ENCODE measurements around the gene PDE4B. TPM values are rescaled to one million over a fixed set of nuclear protein-coding genes. Genes with fewer than 3 reads are reported as not detected.

Gene PDE4B
- total and polyA plus RNA-seq, 2 of the 13 experiments (the other 11 are each of a cell fraction or from before 2014, with no cell fraction given): not detected

DNA sequence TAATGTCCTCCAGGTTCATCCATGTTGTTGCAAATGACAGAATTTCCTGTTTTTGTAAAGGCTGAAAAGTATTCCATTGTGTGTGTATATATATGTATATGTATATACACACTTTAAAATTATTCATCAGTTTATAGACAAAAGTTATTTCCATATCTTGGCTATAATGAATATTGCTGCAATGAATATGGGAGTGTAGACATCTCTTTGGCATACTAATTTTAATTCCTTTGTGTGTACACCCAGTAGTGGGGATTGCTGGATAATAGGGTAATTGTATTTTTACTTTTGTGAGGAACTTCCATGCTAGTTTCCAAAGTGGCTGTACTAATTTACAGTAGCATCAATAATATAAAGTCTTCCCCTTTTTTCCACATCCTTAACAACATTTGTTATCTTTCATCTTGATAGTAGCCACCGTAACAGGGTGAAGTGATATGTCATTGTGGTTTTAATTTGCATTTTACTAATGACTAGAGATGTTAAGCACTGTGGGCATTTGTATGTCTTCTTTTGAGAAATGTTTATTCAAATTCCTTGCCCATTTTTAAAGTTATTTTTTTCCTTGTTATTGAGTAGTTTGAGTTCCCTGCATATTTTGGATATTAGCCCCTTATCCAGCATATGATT lies 243.0 kb downstream of the PDE4B start:
- POLR2A ChIA-PET: no interaction called here
- Histone ChIP-seq H3K9me3 (ENCODE audit: low read length) (peaks cover 15% of the 10 kb centered on the region), H4K20me1 (ENCODE audit: insufficient read depth, low read length) (no peaks in the 10 kb centered on the region), H3K36me3 (replicated peaks in 1 of 2; ENCODE audit: control insufficient read depth in 1 of 2, insufficient read depth in 2 of 2, low read length in 2 of 2) (no peaks in the 10 kb centered on the region), H3K4me2 (ENCODE audit: low read depth, low read length) (no peak overlapping the region), H2AFZ (ENCODE audit: low read length) (no peak overlapping the region), H3K27ac (ENCODE audit: extremely low read length, insufficient read depth, low read length) (no peak overlapping the region), H3K9ac (ENCODE audit: insufficient read depth, low read depth, low read length) (no peak overlapping the region), H3K27me3 (ENCODE audit: control insufficient read depth in 1 of 2, insufficient read depth in 2 of 2, low read length in 2 of 2) (no peaks in the 10 kb centered on the region; a peak in 1 of 5 replicates), H3K79me2 (ENCODE audit: insufficient read depth, low read length) (no peaks in the 10 kb centered on the region), H3K4me3 (replicated peaks in 1 of 3; ENCODE audit: insufficient read depth in 1 of 3, low read depth in 2 of 3, low read length in 3 of 3) (no peak overlapping the region), H3K4me1 (ENCODE audit: insufficient read depth, low read length) (no peaks in the 10 kb centered on the region)
- DNase-seq (ENCODE audit: low spot score) (no peak), FAIRE-seq (no peak), ATAC-seq (no peak)
- WGBS (ENCODE audit: low lambda C conversion rate): 0% methylated on average over 1 of the region's 1 CpG
- BruUV-seq (replicated peaks): no TSS peak
- CTCF ChIA-PET (ENCODE audit: low intra/inter-chr PET ratio, low total read pairs): no interaction called here
- in situ Hi-C loops (cut with HindIII; ENCODE audit: extremely low pct_ligation_motif_present, low pct_unique_long_range_greater_than_20kb): no loop called here
- intact Hi-C loops (cut with micrococcal nuclease; ENCODE audit: unreplicated experiment): no loop called here
- TF ChIP-seq RAD21 (CRISPR knock-in tag; IDR thresholded peaks at IDR 0.05) (no peak), XBP1 (CRISPR knock-in tag; IDR thresholded peaks at IDR 0.05) (no peak), SRY (CRISPR knock-in tag; IDR thresholded peaks at IDR 0.05) (no peak), ZNF160 (CRISPR knock-in tag; IDR thresholded peaks at IDR 0.05) (no peak)
- TF ChIP-seq, protein P1, sequence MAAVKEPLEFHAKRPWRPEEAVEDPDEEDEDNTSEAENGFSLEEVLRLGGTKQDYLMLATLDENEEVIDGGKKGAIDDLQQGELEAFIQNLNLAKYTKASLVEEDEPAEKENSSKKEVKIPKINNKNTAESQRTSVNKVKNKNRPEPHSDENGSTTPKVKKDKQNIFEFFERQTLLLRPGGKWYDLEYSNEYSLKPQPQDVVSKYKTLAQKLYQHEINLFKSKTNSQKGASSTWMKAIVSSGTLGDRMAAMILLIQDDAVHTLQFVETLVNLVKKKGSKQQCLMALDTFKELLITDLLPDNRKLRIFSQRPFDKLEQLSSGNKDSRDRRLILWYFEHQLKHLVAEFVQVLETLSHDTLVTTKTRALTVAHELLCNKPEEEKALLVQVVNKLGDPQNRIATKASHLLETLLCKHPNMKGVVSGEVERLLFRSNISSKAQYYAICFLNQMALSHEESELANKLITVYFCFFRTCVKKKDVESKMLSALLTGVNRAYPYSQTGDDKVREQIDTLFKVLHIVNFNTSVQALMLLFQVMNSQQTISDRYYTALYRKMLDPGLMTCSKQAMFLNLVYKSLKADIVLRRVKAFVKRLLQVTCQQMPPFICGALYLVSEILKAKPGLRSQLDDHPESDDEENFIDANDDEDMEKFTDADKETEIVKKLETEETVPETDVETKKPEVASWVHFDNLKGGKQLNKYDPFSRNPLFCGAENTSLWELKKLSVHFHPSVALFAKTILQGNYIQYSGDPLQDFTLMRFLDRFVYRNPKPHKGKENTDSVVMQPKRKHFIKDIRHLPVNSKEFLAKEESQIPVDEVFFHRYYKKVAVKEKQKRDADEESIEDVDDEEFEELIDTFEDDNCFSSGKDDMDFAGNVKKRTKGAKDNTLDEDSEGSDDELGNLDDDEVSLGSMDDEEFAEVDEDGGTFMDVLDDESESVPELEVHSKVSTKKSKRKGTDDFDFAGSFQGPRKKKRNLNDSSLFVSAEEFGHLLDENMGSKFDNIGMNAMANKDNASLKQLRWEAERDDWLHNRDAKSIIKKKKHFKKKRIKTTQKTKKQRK (IDR thresholded peaks at IDR 0.05; ENCODE audit: low read length): no peak

DNA sequence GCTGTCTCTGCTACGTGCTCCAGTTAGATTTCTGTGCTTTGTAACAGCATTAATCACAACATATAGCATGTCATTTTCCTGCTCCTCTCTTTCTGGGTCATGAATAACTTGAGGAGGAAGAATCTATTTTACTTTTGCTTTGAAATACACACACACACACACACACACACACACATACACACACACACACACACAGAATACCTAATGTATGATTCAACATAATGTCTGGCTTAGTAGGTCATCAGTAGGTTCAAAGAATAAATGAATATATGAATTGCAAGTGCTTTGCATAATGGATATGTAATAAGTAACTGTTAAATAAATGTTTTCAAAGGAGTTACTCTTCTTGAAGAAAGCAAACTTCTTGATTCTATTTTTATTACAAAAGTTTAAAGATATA lies 249.0 kb downstream of the PDE4B start:
- Histone ChIP-seq H3K9ac (ENCODE audit: insufficient read depth, low read depth, low read length) (no peak overlapping the region), H3K27ac (ENCODE audit: extremely low read length, insufficient read depth, low read length) (no peak overlapping the region), H3K27me3 (ENCODE audit: control insufficient read depth in 1 of 2, insufficient read depth in 2 of 2, low read length in 2 of 2) (no peaks in the 10 kb centered on the region), H3K4me3 (replicated peaks in 1 of 3; ENCODE audit: insufficient read depth in 1 of 3, low read depth in 2 of 3, low read length in 3 of 3) (no peak overlapping the region), H3K4me2 (ENCODE audit: low read depth, low read length) (no peak overlapping the region), H4K20me1 (ENCODE audit: insufficient read depth, low read length) (no peaks in the 10 kb centered on the region), H3K36me3 (replicated peaks in 1 of 2; ENCODE audit: control insufficient read depth in 1 of 2, insufficient read depth in 2 of 2, low read length in 2 of 2) (no peaks in the 10 kb centered on the region), H3K9me3 (ENCODE audit: low read length) (0 out of 2 replicates have a peak, but pooled peaks cover under 1% of the 10 kb centered on the region), H3K79me2 (ENCODE audit: insufficient read depth, low read length) (no peaks in the 10 kb centered on the region), H2AFZ (ENCODE audit: low read length) (no peak overlapping the region), H3K4me1 (ENCODE audit: insufficient read depth, low read length) (no peaks in the 10 kb centered on the region)
- no peak for DNase-seq (ENCODE audit: low spot score)
- no peak for ATAC-seq
- ChIA-PET CTCF (ENCODE audit: low intra/inter-chr PET ratio, low total read pairs) (no interaction called here), POLR2A (no interaction called here)
- intact Hi-C loops (cut with micrococcal nuclease; ENCODE audit: unreplicated experiment): no loop called here
- in situ Hi-C loops (cut with HindIII; ENCODE audit: extremely low pct_ligation_motif_present, low pct_unique_long_range_greater_than_20kb): no loop called here
- 13% methylated on average over 1 of the region's 1 CpG for WGBS (ENCODE audit: low lambda C conversion rate)
- no TSS peak for BruUV-seq (replicated peaks)
- no peak for FAIRE-seq
- TF ChIP-seq SRSF9 (IDR thresholded peaks at IDR 0.05; ENCODE audit: borderline replicate concordance, insufficient read depth, low read depth, low read length, poor library complexity, severe bottlenecking): no peak
- no peak for TF ChIP-seq BCL6 (CRISPR knock-in tag; IDR thresholded peaks at IDR 0.05)
- TF ChIP-seq SETDB1 (CRISPR knock-in tag; IDR thresholded peaks at IDR 0.05; ENCODE audit: borderline replicate concordance): no peak
- no peak for TF ChIP-seq ZNF549 (CRISPR knock-in tag; IDR thresholded peaks at IDR 0.05)
- TF ChIP-seq, protein P2, sequence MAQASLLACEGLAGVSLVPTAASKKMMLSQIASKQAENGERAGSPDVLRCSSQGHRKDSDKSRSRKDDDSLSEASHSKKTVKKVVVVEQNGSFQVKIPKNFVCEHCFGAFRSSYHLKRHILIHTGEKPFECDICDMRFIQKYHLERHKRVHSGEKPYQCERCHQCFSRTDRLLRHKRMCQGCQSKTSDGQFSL (CRISPR knock-in tag; IDR thresholded peaks at IDR 0.05): no peak
- no peak for TF ChIP-seq ZNF737 (CRISPR knock-in tag; IDR thresholded peaks at IDR 0.05; ENCODE audit: borderline replicate concordance)
- no peak for TF ChIP-seq TCF7L2 (IDR thresholded peaks at IDR 0.05; ENCODE audit: low read depth, low read length)
- TF ChIP-seq ZNF75D (CRISPR knock-in tag; IDR thresholded peaks at IDR 0.05; ENCODE audit: borderline replicate concordance): no peak
- TF ChIP-seq MBD4 (IDR thresholded peaks at IDR 0.05; ENCODE audit: borderline replicate concordance, low read length): no peak
- no peak for TF ChIP-seq SMYD3 (CRISPR knock-in tag; IDR thresholded peaks at IDR 0.05)
- no peak for TF ChIP-seq ZFX (CRISPR knock-in tag; IDR thresholded peaks at IDR 0.05; ENCODE audit: low read depth)
- no peak for TF ChIP-seq ZNF674 (CRISPR knock-in tag; IDR thresholded peaks at IDR 0.05; ENCODE audit: low read depth)

Data from HepG2 (cell line).